ENCODE measurements around the gene TEPSIN. TPM values are rescaled to one million over a fixed set of nuclear protein-coding genes. Genes with fewer than 3 reads are reported as not detected.
"Not testable (repeated sequence)": the region's sequence is repeated elsewhere in the genome, so short reads cannot be mapped to it uniquely, and the experiment has no call there.

Gene TEPSIN
- total RNA-seq, 2 donors from 2014 or later, result 30.0 to 45.0 TPM

DNA sequence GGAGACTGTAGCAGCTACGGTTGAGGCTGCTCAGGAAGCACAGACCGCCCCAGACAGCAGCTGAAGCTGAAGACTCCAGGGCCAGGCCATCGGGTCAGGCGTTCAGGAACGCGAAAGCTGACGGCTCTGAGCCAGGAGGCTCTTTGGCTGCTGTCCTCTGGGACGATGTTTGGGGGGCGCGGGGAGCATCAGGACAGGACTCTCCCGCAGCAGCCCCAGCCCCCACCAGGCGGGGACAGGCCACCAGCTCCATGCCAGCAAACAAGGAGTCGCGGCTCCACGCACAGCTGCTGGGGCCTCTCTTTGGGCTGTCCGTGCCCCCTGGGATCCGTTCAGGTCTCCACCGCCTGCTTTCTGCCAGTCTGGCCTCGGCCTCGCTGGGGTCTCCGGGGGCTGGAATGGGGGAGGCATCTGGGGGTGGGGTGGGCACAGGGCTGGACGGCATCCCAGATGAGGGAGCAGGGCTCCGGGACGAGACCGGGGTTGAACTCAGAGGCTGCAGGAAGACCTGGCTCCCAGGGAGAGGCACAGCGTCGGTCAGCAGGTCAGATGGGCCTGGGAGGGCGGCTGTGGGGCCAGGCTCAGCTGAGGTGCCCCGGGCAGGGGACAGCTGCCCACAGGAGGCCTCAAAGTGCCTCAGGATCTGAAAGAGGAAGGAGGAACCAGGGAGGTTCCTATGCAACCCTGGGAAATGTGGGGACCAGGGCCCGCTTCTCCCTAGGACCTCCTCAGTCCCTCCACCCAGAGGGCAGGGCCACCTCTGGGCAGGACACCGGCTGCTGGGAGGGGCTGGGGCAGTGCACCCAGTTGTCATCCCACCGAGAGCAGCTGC, 9.8 kb downstream of the TEPSIN start:
- no peaks in the 10 kb centered on the region for H3K9me3 Mint-ChIP-seq
- TF ChIP-seq, protein P1, sequence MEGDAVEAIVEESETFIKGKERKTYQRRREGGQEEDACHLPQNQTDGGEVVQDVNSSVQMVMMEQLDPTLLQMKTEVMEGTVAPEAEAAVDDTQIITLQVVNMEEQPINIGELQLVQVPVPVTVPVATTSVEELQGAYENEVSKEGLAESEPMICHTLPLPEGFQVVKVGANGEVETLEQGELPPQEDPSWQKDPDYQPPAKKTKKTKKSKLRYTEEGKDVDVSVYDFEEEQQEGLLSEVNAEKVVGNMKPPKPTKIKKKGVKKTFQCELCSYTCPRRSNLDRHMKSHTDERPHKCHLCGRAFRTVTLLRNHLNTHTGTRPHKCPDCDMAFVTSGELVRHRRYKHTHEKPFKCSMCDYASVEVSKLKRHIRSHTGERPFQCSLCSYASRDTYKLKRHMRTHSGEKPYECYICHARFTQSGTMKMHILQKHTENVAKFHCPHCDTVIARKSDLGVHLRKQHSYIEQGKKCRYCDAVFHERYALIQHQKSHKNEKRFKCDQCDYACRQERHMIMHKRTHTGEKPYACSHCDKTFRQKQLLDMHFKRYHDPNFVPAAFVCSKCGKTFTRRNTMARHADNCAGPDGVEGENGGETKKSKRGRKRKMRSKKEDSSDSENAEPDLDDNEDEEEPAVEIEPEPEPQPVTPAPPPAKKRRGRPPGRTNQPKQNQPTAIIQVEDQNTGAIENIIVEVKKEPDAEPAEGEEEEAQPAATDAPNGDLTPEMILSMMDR (conservative IDR thresholded peaks at IDR 0.05), result no peak
- no peaks in the 10 kb centered on the region for H3K9me3 ChIP-seq (ENCODE audit: control insufficient read depth, low read length)
- no peak overlapping the region for H3K27ac ChIP-seq (ENCODE audit: low read depth, low read length)
- H3K36me3 Mint-ChIP-seq (ENCODE audit: low read depth), result peaks cover 17% of the 10 kb centered on the region
- no peak overlapping the region for H3K4me3 Mint-ChIP-seq
- H3K4me1 Mint-ChIP-seq, result no peaks in the 10 kb centered on the region
- H3K27ac Mint-ChIP-seq, result no peak overlapping the region
- peaks cover 8% of the 10 kb centered on the region for H3K36me3 ChIP-seq (ENCODE audit: control insufficient read depth, insufficient read depth, low read length)
- H3K4me1 ChIP-seq (ENCODE audit: control insufficient read depth, insufficient read depth, low read length), result no peaks in the 10 kb centered on the region
- WGBS, 2 experiments (ENCODE audit: insufficient coverage in 1 of 2, insufficient read length in 1 of 2), result 91 to 93% methylated on average over 20 to 32 of the region's 32 CpGs
- no peak overlapping the region for H3K9ac ChIP-seq (ENCODE audit: extremely low read depth, low read length, poor library complexity, severe bottlenecking)
- no peak for DNase-seq
- peaks cover 13% of the 10 kb centered on the region for H3K27me3 Mint-ChIP-seq (ENCODE audit: insufficient read depth)
- no peak overlapping the region for H3K4me3 ChIP-seq (ENCODE audit: low read length)
- peaks cover 2% of the 10 kb centered on the region for H3K27me3 ChIP-seq (ENCODE audit: control insufficient read depth, insufficient read depth, low read length, poor library complexity, severe bottlenecking)

DNA sequence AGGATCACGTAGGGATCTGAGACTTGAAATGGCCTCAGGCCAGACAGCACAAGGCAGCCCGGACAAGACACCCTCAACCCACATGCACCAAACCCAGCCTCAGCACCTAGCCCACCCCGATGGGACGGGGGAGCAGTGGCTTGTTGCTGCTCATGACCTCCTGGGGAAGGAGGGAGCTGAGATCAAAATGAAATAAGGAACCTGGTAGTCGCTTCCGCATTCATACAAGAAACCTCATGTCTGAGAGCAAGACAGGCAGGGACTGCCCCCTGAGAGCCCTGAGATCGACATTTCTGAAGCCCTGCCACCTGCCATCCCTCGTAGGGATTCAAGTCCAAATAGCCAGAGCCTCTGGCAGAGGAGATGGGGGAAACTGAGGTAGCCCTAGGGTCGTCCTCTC, 10.4 kb downstream of the TEPSIN start:
- H3K27ac Mint-ChIP-seq, result no peak overlapping the region
- Histone ChIP-seq H3K27ac (ENCODE audit: low read depth, low read length) (no peak overlapping the region), H3K9me3 (ENCODE audit: control insufficient read depth, low read length) (no peaks in the 10 kb centered on the region), H3K4me3 (ENCODE audit: low read length) (no peak overlapping the region), H3K9ac (ENCODE audit: extremely low read depth, low read length, poor library complexity, severe bottlenecking) (no peak overlapping the region), H3K4me1 (ENCODE audit: control insufficient read depth, insufficient read depth, low read length) (no peaks in the 10 kb centered on the region), H3K36me3 (ENCODE audit: control insufficient read depth, insufficient read depth, low read length) (peaks cover 8% of the 10 kb centered on the region), H3K27me3 (ENCODE audit: control insufficient read depth, insufficient read depth, low read length, poor library complexity, severe bottlenecking) (peaks cover 8% of the 10 kb centered on the region)
- H3K4me1 Mint-ChIP-seq, result peaks cover 6% of the 10 kb centered on the region
- H3K36me3 Mint-ChIP-seq (ENCODE audit: low read depth), result peaks cover 17% of the 10 kb centered on the region
- no peak for DNase-seq
- H3K9me3 Mint-ChIP-seq, result no peaks in the 10 kb centered on the region
- H3K27me3 Mint-ChIP-seq (ENCODE audit: insufficient read depth), result peaks cover 17% of the 10 kb centered on the region
- TF ChIP-seq, protein P1 (conservative IDR thresholded peaks at IDR 0.05), result no peak
- H3K4me3 Mint-ChIP-seq, result no peak overlapping the region
- WGBS, 2 experiments (ENCODE audit: insufficient coverage in 1 of 2, insufficient read length in 1 of 2), result 91 to 98% methylated on average over 6 to 9 of the region's 9 CpGs

DNA sequence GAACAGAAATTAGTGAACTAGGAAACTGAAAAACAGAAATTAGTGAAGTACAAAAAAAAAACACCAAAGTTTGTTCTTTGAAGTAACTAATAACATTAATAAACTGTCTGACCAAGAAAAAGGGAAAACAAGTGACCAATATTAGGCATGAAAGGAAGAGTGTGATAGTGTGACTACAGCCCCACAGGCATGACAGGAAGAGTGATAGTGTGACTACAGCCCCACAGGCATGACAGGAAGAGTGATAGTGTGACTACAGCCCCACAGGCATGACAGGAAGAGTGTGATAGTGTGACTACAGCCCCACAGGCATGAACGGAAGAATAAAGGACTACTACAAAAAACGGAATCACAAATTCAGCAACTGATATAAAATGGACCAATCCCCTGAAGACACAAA, 11.2 kb downstream of the TEPSIN start:
- not testable (repeated sequence) for H3K9ac ChIP-seq (ENCODE audit: extremely low read depth, low read length, poor library complexity, severe bottlenecking); H3K4me1 ChIP-seq (ENCODE audit: control insufficient read depth, insufficient read depth, low read length); H3K4me3 ChIP-seq (ENCODE audit: low read length); H3K9me3 Mint-ChIP-seq; H3K9me3 ChIP-seq (ENCODE audit: control insufficient read depth, low read length); H3K4me3 Mint-ChIP-seq; H3K27ac ChIP-seq (ENCODE audit: low read depth, low read length); H3K4me1 Mint-ChIP-seq; DNase-seq; H3K27ac Mint-ChIP-seq; H3K36me3 ChIP-seq (ENCODE audit: control insufficient read depth, insufficient read depth, low read length); H3K27me3 ChIP-seq (ENCODE audit: control insufficient read depth, insufficient read depth, low read length, poor library complexity, severe bottlenecking)
- Mint-ChIP-seq H3K27me3 (ENCODE audit: insufficient read depth) (peaks cover 17% of the 10 kb centered on the region), H3K36me3 (ENCODE audit: low read depth) (peaks cover 17% of the 10 kb centered on the region)
- 74% methylated on average over 2 of the region's 2 CpGs; no CpG with 5 or more reads in 1 of the 2 experiments for WGBS, 2 experiments (ENCODE audit: insufficient coverage in 1 of 2, insufficient read length in 1 of 2)

Data from endodermal cell (in vitro differentiated cells).